ENCODE measurements around the gene GAS7.

Gene GAS7

GRCh38 chr17:10216213-10216938 is 18.0 kb upstream of the GAS7 start:
- POLR2A ChIA-PET = no interaction called here
- DNase-seq (ENCODE audit: extremely low spot score) = no peak
- TF ChIP-seq ELF4 (IDR thresholded peaks at IDR 0.05) (no peak), L3MBTL2 (conservative IDR thresholded peaks at IDR 0.05) (no peak), SP1 (IDR thresholded peaks at IDR 0.05) (no peak), FOXK2 (IDR thresholded peaks at IDR 0.05) (no peak), BHLHE40 (IDR thresholded peaks at IDR 0.05; ENCODE audit: borderline replicate concordance) (no peak), SUZ12 (IDR thresholded peaks at IDR 0.05) (no peak), NFRKB (IDR thresholded peaks at IDR 0.05) (no peak), FOXA1 (IDR thresholded peaks at IDR 0.05) (no peak), ZNF384 (IDR thresholded peaks at IDR 0.05) (no peak), TARDBP (IDR thresholded peaks at IDR 0.05) (no peak), HDGF (IDR thresholded peaks at IDR 0.05; ENCODE audit: borderline replicate concordance) (no peak), FOXM1 (IDR thresholded peaks at IDR 0.05; ENCODE audit: borderline replicate concordance) (no peak)
- CTCF ChIA-PET = interaction anchor here (1.2 kb wide), 1 partner anchor 10 kb away, joined by 4 read pairs; no protein-coding TSS in a partner anchor

- DNase-seq (ENCODE audit: extremely low spot score) = no peak
- TF ChIP-seq PKNOX1 (IDR thresholded peaks at IDR 0.05) (no peak), CTBP1 (IDR thresholded peaks at IDR 0.05; ENCODE audit: borderline replicate concordance) (no peak), L3MBTL2 (conservative IDR thresholded peaks at IDR 0.05) (no peak), FOXA1 (IDR thresholded peaks at IDR 0.05) (no peak), NFRKB (IDR thresholded peaks at IDR 0.05) (no peak), ELF4 (IDR thresholded peaks at IDR 0.05) (no peak), SUZ12 (IDR thresholded peaks at IDR 0.05) (no peak), SP1 (IDR thresholded peaks at IDR 0.05) (no peak), TARDBP (IDR thresholded peaks at IDR 0.05) (no peak), FOXK2 (IDR thresholded peaks at IDR 0.05) (no peak), ZNF384 (IDR thresholded peaks at IDR 0.05) (no peak), BHLHE40 (IDR thresholded peaks at IDR 0.05; ENCODE audit: borderline replicate concordance) (no peak), ARNT (IDR thresholded peaks at IDR 0.05) (no peak), LEF1 (IDR thresholded peaks at IDR 0.05; ENCODE audit: borderline replicate concordance) (no peak)
- CTCF ChIA-PET = interaction anchor here (1.2 kb wide), 1 partner anchor 11 kb away, joined by 4 read pairs; no protein-coding TSS in a partner anchor
- POLR2A ChIA-PET = no interaction called here
Observed at GRCh38 chr17:10215286-10215685, 16.9 kb upstream of the GAS7 start.

- POLR2A ChIA-PET = no interaction called here
- CTCF ChIA-PET = no interaction called here
- no peak for DNase-seq (ENCODE audit: extremely low spot score)
- TF ChIP-seq ELF4 (IDR thresholded peaks at IDR 0.05) (no peak), FOXA1 (IDR thresholded peaks at IDR 0.05) (no peak), CTBP1 (IDR thresholded peaks at IDR 0.05; ENCODE audit: borderline replicate concordance) (no peak), FOXK2 (IDR thresholded peaks at IDR 0.05) (no peak), HDGF (IDR thresholded peaks at IDR 0.05; ENCODE audit: borderline replicate concordance) (no peak), L3MBTL2 (conservative IDR thresholded peaks at IDR 0.05) (no peak), ARNT (IDR thresholded peaks at IDR 0.05) (no peak), SP1 (IDR thresholded peaks at IDR 0.05) (no peak), ZNF384 (IDR thresholded peaks at IDR 0.05) (no peak), LEF1 (IDR thresholded peaks at IDR 0.05; ENCODE audit: borderline replicate concordance) (no peak), NFRKB (IDR thresholded peaks at IDR 0.05) (no peak), SUZ12 (IDR thresholded peaks at IDR 0.05) (no peak), PKNOX1 (IDR thresholded peaks at IDR 0.05) (no peak), BHLHE40 (IDR thresholded peaks at IDR 0.05; ENCODE audit: borderline replicate concordance) (no peak), FOXM1 (IDR thresholded peaks at IDR 0.05; ENCODE audit: borderline replicate concordance) (no peak), TARDBP (IDR thresholded peaks at IDR 0.05) (no peak)
Observed at GRCh38 chr17:10211666-10212065, 13.3 kb upstream of the GAS7 start.

DNA sequence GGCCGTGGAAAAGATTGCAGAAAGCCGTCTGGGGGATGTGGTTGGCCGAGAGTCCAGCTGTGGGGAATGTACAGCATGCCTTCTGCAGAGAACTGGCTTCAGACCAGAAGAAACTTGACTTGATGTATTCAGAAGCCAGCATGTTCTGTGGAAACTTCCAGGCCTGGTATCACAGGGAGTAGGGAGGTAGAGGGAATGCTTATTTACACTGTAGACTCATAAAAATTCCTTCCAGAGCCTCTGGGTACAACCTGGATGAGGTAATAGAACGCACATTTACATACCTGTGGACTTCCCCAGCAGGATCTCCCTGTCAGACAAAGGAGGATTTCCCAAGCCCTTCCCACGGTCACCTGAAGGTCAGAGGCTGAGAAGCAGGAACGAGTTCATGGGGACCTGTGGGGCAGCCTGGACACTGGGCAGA is 11.8 kb upstream of the GAS7 start:
- DNase-seq (ENCODE audit: extremely low spot score) = no peak
- CTCF ChIA-PET = no interaction called here
- POLR2A ChIA-PET = no interaction called here
- no peak for TF ChIP-seq ARNT (IDR thresholded peaks at IDR 0.05)
- no peak for TF ChIP-seq NFRKB (IDR thresholded peaks at IDR 0.05)
- no peak for TF ChIP-seq BHLHE40 (IDR thresholded peaks at IDR 0.05; ENCODE audit: borderline replicate concordance)
- TF ChIP-seq ELF4 (IDR thresholded peaks at IDR 0.05) = no peak
- no peak for TF ChIP-seq FOXK2 (IDR thresholded peaks at IDR 0.05)

DNA sequence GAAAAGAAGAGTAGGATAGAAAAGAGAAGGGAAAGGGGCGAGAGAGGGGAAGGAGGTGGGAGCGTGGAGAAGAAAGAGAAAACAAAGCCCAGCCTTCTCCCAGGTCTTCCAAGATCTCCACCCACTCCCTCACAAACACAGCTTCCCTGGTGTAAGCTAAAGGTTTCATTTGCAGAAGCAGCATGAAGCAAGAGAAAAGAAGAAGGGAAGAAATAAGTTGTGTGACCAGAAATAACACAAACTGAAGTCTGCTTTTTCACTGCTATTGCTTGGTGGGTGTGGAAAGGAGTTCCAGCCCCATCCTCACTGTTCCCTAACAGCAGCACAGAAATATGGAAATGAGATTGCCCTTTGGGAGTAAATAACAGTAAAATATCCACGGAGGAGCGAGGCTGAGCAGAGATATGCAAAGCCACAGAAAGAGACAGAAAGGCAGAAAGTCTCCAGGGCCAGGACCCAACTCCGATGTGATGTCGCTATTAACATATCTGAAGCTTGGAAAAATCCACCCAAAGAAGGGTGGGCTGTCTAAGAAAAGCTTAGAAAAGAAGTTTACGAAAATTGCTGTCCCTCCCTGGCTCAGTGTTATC is 10.3 kb upstream of the GAS7 start:
- TF ChIP-seq ZNF384 (IDR thresholded peaks at IDR 0.05) (no peak), CTBP1 (IDR thresholded peaks at IDR 0.05; ENCODE audit: borderline replicate concordance) (no peak), TARDBP (IDR thresholded peaks at IDR 0.05) (no peak), PKNOX1 (IDR thresholded peaks at IDR 0.05) (no peak), FOXM1 (IDR thresholded peaks at IDR 0.05; ENCODE audit: borderline replicate concordance) (no peak), SP1 (IDR thresholded peaks at IDR 0.05) (no peak), SUZ12 (IDR thresholded peaks at IDR 0.05) (no peak), FOXK2 (IDR thresholded peaks at IDR 0.05) (no peak), HDGF (IDR thresholded peaks at IDR 0.05; ENCODE audit: borderline replicate concordance) (no peak), FOXA1 (IDR thresholded peaks at IDR 0.05) (no peak), LEF1 (IDR thresholded peaks at IDR 0.05; ENCODE audit: borderline replicate concordance) (no peak), NFRKB (IDR thresholded peaks at IDR 0.05) (no peak), ARNT (IDR thresholded peaks at IDR 0.05) (no peak), BHLHE40 (IDR thresholded peaks at IDR 0.05; ENCODE audit: borderline replicate concordance) (no peak)
- CTCF ChIA-PET = interaction anchor here (0.7 to 1.0 kb wide), 2 partner anchors 9 to 226 kb away, joined by 3 to 6 read pairs; no protein-coding TSS in a partner anchor
- POLR2A ChIA-PET = no interaction called here
- DNase-seq (ENCODE audit: extremely low spot score) = no peak
